ENCODE measurements around the gene OPCML.

DNA sequence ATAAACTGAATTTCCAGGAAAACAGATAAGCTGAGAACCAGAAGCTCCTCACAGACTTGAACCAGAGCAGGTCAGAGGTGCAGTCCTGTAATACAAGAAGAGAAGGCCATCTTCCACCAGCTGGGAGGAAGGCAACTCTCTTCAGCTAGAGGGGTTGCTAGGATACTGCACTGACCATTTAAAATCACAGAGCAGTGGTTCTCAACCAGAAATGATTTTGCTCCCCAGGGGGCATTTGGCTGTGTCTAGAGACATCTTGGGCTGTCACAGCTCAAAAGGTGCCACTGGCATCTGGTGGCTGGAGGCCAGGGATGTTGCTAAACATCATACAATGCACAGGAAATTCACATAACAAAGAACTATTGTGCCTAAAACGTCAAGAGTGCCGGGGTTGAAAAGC is 17.2 kb downstream of the OPCML start:
- TF ChIP-seq, protein P1, sequence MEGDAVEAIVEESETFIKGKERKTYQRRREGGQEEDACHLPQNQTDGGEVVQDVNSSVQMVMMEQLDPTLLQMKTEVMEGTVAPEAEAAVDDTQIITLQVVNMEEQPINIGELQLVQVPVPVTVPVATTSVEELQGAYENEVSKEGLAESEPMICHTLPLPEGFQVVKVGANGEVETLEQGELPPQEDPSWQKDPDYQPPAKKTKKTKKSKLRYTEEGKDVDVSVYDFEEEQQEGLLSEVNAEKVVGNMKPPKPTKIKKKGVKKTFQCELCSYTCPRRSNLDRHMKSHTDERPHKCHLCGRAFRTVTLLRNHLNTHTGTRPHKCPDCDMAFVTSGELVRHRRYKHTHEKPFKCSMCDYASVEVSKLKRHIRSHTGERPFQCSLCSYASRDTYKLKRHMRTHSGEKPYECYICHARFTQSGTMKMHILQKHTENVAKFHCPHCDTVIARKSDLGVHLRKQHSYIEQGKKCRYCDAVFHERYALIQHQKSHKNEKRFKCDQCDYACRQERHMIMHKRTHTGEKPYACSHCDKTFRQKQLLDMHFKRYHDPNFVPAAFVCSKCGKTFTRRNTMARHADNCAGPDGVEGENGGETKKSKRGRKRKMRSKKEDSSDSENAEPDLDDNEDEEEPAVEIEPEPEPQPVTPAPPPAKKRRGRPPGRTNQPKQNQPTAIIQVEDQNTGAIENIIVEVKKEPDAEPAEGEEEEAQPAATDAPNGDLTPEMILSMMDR (IDR thresholded peaks at IDR 0.05; ENCODE audit: low read length): no peak
- TF ChIP-seq EZH2 (IDR thresholded peaks at IDR 0.05; ENCODE audit: borderline replicate concordance, low read length): no peak

All from OCI-LY1 (cell line).